Natural killer cell (primary cell): ENCODE data around the gene SERPINA3. TPM values are rescaled to one million over a fixed set of nuclear protein-coding genes. Genes with fewer than 3 reads are reported as not detected.

Experiments used
- ATAC-seq, 3 donors: fragments of 150-1000 bp in 2 of 3; fragments of 200-7000 bp in 1 of 3; cut with Tn5 transposase; 1 replicate in 1 of 3; 2 replicates in 2 of 3; pipeline ENCODE4 v1.10.0; 2021; ENCODE audit warnings: mild to moderate bottlenecking in 2 of 3, moderate library complexity in 2 of 3
- DNase-seq, 2 donors: peaks; one replicate each; pipeline versions ENCODE4 v3.0.0 to v3.0.0-alpha.2; 2013 to 2021; ENCODE audit warnings: mixed read lengths in 1 of 2
- H3K27ac ChIP-seq: one replicate; pipeline ENCODE4 v1.5.1; 2013; ENCODE audit warnings: mild to moderate bottlenecking, low read length
- H3K27me3 ChIP-seq: one replicate; pipeline ENCODE4 v1.6.1; 2013; ENCODE audit warnings: low read length; ENCODE audit not compliant: control insufficient read depth, insufficient read depth
- H3K36me3 ChIP-seq: one replicate; pipeline ENCODE4 v1.6.1; 2013; ENCODE audit warnings: low read length; ENCODE audit not compliant: control insufficient read depth, insufficient read depth
- H3K4me1 ChIP-seq: one replicate; pipeline ENCODE4 v1.6.1; 2013; ENCODE audit warnings: low read length; ENCODE audit not compliant: control insufficient read depth, insufficient read depth
- H3K4me3 ChIP-seq: one replicate; pipeline ENCODE4 v1.5.1; 2013; ENCODE audit warnings: low read length
- H3K9me3 ChIP-seq: one replicate; pipeline ENCODE4 v1.6.1; 2013; ENCODE audit warnings: low read length; ENCODE audit not compliant: control insufficient read depth, insufficient read depth
- H3K27ac Mint-ChIP-seq, 2 donors: one replicate each; pipeline ENCODE4 v1.8.0; 2022; ENCODE audit warnings: mild to moderate bottlenecking in 2 of 2, mixed read lengths in 2 of 2, moderate library complexity in 1 of 2
- H3K27me3 Mint-ChIP-seq, 2 donors: one replicate each; pipeline ENCODE4 v1.8.0; 2022; ENCODE audit warnings: low read depth in 2 of 2, mixed read lengths in 2 of 2
- H3K36me3 Mint-ChIP-seq: one replicate; pipeline ENCODE4 v1.8.0; 2022; ENCODE audit warnings: mixed read lengths
- H3K4me1 Mint-ChIP-seq, 2 donors: one replicate each; pipeline ENCODE4 v1.8.0; 2022; ENCODE audit warnings: mixed read lengths in 2 of 2
- H3K4me3 Mint-ChIP-seq: one replicate; pipeline ENCODE4 v1.8.0; 2022; ENCODE audit warnings: mild to moderate bottlenecking, moderate library complexity, mixed read lengths
- H3K9me3 Mint-ChIP-seq, 2 donors: one replicate each; pipeline ENCODE4 v1.8.0; 2022; ENCODE audit warnings: mixed read lengths in 2 of 2
- CTCF ChIP-seq: fragments of 200-600 bp; IDR thresholded peaks from one replicate; pipeline ENCODE4 v1.8.0; 2022; ENCODE audit warnings: antibody characterized with exemption
- WGBS: methylation state at CpG from one replicate; pipeline ENCODE4 v1.1.7; 2013; ENCODE audit warnings: missing lambda C conversion rate; ENCODE audit not compliant: insufficient coverage; 5-methylcytosine and 5-hydroxymethylcytosine counted together
- intact Hi-C: fragments of 100-400 bp; cut with micrococcal nuclease; formaldehyde crosslinking; loops from one replicate; pipeline ENCODE4 v1.14.2; 2022
- total RNA-seq, 4 donors: library from RNA; stranded (reverse); fragments of 120-200 nt in 1 of 4; gene quantifications; one replicate each; pipeline versions ENCODE4 v1.2.3 to v1.2.4, GENCODE V29; 2013 to 2022

The SERPINA3 gene
- total RNA-seq, 3 donors from 2014 or later (not counting 1 experiment from before 2014, with no cell fraction given), result not detected

DNA sequence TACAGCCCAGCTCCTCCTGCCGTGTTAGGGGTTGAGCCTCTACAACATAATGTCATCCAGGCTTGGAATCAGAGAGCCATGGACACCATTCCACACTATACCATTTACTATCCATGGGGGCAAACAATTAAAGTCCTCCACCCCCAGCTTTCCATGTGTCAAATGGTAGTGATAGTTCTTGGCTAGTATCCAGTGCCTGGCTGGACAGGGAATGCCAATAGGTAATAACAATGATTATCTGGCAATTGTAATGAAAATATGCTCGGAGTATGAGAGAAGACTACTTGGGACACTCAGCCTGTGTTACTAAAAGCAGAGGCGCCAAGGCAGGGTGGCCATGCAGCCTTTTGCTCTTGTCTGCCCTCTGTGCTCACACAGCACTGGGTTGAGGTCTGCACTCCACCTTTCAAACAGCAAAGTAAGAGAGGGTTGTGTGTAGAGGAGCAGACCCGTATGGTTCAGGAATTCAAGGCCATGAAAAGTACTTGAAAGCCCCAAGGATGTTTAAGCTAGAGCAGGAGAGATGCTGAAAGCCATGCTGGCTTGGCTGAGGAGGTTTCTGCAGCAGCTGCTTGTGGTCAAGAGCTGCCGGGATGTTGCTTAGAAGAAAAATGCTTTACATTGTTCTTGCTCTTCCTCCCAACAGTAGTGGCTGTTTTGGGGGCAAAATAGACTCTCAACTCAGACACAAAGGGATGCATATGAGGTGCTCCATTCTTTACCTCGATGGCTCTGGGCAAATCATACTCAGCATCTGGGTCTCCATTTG lies 10.6 kb downstream of the SERPINA3 start:
- Histone ChIP-seq H3K27me3 (no peaks in the 10 kb centered on the region), H3K36me3 (no peaks in the 10 kb centered on the region), H3K4me1 (no peaks in the 10 kb centered on the region), H3K27ac (no peak overlapping the region), H3K9me3 (peaks cover 11% of the 10 kb centered on the region), H3K4me3 (no peak overlapping the region)
- no peaks in the 10 kb centered on the region for H3K27me3 Mint-ChIP-seq
- H3K4me3 Mint-ChIP-seq, result no peak overlapping the region
- ATAC-seq, result no peak
- no peaks in the 10 kb centered on the region for H3K36me3 Mint-ChIP-seq
- DNase-seq, result no peak
- intact Hi-C loops, result no loop called here
- WGBS, result 67% methylated on average over 6 of the region's 6 CpGs
- H3K4me1 Mint-ChIP-seq, result no peaks in the 10 kb centered on the region
- H3K9me3 Mint-ChIP-seq, result peaks cover 3 to 5% of the 10 kb centered on the region in 2 donors
- TF ChIP-seq CTCF, result no peak
- H3K27ac Mint-ChIP-seq, result no peak overlapping the region

DNA sequence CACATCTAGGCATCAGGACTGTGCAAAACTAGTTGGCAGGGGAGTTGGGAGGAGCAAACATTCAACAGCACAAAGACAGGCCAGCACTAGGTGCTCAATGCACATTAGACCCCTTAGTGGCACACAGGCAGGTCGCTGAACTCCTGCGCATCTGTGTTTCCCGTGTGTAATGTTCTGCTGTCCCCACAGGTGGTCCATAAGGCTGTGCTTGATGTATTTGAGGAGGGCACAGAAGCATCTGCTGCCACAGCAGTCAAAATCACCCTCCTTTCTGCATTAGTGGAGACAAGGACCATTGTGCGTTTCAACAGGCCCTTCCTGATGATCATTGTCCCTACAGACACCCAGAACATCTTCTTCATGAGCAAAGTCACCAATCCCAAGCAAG lies 11.2 kb downstream of the SERPINA3 start:
- intact Hi-C loops, result no loop called here
- no peaks in the 10 kb centered on the region for H3K4me1 ChIP-seq
- no peak overlapping the region for H3K27ac Mint-ChIP-seq
- DNase-seq, result no peak
- TF ChIP-seq CTCF, result no peak
- H3K4me1 Mint-ChIP-seq, result no peaks in the 10 kb centered on the region
- WGBS, result 87% methylated on average over 4 of the region's 4 CpGs
- peaks cover 2 to 5% of the 10 kb centered on the region in 2 donors for H3K9me3 Mint-ChIP-seq
- no peak overlapping the region for H3K4me3 ChIP-seq
- H3K4me3 Mint-ChIP-seq, result no peak overlapping the region
- ATAC-seq, result no peak
- H3K27me3 Mint-ChIP-seq, result peaks cover 0 to under 1% of the 10 kb centered on the region in 2 donors
- H3K36me3 ChIP-seq, result no peaks in the 10 kb centered on the region
- H3K36me3 Mint-ChIP-seq, result no peaks in the 10 kb centered on the region
- no peak overlapping the region for H3K27ac ChIP-seq
- H3K27me3 ChIP-seq, result no peaks in the 10 kb centered on the region
- peaks cover 8% of the 10 kb centered on the region for H3K9me3 ChIP-seq

DNA sequence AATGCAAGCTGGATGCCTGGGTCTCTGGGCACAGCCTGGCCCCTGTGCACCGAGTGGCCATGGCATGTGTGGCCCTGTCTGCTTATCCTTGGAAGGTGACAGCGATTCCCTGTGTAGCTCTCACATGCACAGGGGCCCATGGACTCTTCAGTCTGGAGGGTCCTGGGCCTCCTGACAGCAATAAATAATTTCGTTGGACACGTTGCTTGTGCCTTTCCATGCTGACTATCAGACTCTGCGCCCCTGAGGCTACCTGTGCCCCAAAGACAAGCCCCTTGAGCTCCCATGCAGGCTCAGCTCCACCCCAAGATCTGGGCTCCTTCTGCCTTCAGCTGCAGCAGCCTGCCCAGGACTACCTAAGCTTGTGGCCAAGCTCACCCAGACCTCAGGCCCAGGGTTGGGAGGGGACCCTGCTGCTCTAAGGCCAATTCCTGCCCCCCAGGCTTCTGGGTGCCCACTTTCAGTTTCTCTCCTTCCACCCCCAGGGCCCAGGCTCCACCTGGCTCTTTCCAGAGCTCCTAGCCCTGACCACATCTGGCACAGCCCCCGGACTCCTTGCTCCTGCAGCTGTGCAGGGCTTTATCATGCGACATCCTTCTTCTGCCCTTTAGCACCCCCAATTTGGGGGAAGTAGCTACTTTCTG lies 11.8 kb downstream of the SERPINA3 start:
- Mint-ChIP-seq H3K4me3 (no peak overlapping the region), H3K4me1 (no peaks in the 10 kb centered on the region), H3K36me3 (no peaks in the 10 kb centered on the region), H3K9me3 (no peaks in the 10 kb centered on the region), H3K27ac (no peak overlapping the region), H3K27me3 (peaks cover under 1 to 6% of the 10 kb centered on the region in 2 donors)
- Histone ChIP-seq H3K4me1 (no peaks in the 10 kb centered on the region), H3K4me3 (no peak overlapping the region), H3K9me3 (peaks cover 2% of the 10 kb centered on the region), H3K27me3 (no peaks in the 10 kb centered on the region), H3K27ac (no peak overlapping the region), H3K36me3 (no peaks in the 10 kb centered on the region)
- intact Hi-C loops, result no loop called here
- TF ChIP-seq CTCF, result no peak
- DNase-seq (no peak), ATAC-seq (no peak)
- 78% methylated on average over 7 of the region's 7 CpGs for WGBS
